ENCODE data around the gene ITK.

The ITK gene

DNA sequence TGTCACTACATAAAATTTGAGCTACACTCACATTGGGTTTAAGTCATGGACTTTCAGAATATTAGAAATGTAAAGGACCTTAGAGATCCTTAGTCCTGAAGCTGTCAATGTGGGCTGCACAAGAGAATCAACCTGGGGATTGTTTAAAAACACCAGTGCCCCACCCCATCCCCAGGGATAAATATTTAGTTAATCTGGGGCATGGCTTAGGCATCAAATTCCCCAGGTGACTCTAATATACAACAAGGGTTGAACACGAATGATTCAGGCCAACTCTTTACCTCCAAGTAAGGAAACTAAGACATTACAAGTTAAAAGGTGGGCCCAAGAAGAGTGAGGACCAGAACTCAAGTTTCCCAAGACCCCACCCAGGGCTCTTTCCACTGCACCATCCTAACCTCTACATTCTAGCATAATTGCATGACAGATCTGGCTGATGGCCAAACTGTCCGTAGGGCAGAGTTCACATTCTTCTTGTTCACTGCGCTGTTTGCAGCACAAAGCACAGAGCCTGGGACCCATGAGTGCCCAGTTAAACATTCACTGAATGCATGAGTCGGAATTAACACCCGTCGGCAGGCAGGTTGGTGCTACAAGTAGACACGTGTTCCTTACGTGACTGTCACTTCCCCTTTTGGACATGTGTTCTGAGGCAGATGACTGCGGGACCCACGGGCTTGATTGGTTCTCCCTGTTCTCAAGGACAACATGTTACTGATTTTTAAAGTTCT, 110.5 kb downstream of the ITK start:
- DNase-seq (ENCODE audit: extremely low spot score), result peak; percentile 51
- CTCF ChIA-PET, result interaction anchor here (1.2 to 6.3 kb wide), 2 partner anchors 38 to 142 kb away, joined by 3 to 35 read pairs; no protein-coding TSS in a partner anchor
- POLR2A ChIA-PET, result no interaction called here
- TF ChIP-seq, protein P1, sequence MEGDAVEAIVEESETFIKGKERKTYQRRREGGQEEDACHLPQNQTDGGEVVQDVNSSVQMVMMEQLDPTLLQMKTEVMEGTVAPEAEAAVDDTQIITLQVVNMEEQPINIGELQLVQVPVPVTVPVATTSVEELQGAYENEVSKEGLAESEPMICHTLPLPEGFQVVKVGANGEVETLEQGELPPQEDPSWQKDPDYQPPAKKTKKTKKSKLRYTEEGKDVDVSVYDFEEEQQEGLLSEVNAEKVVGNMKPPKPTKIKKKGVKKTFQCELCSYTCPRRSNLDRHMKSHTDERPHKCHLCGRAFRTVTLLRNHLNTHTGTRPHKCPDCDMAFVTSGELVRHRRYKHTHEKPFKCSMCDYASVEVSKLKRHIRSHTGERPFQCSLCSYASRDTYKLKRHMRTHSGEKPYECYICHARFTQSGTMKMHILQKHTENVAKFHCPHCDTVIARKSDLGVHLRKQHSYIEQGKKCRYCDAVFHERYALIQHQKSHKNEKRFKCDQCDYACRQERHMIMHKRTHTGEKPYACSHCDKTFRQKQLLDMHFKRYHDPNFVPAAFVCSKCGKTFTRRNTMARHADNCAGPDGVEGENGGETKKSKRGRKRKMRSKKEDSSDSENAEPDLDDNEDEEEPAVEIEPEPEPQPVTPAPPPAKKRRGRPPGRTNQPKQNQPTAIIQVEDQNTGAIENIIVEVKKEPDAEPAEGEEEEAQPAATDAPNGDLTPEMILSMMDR (IDR thresholded peaks at IDR 0.05; ENCODE audit: control extremely low read depth, extremely low read depth, low read depth, missing control alignments), result no peak

DNA sequence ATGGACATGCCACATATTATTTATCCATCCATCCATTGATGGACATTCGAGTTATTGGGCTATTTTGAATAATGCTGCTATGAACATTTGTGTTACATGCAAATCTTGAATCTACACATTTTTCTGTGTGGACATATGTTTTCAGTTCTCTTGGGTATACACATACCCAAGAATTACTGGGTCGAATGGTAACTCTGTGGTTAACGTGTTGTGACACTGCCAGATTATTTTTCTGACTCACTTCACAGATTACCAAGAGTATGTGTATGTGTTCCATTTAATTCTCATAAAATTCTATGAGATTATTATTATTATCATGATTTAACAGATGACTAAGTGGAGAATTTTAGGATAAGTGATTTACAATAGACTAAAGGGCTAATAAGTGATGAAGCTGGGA, 112.0 kb downstream of the ITK start:
- ChIA-PET POLR2A (no interaction called here), CTCF (no interaction called here)
- TF ChIP-seq, protein P1 (IDR thresholded peaks at IDR 0.05; ENCODE audit: control extremely low read depth, extremely low read depth, low read depth, missing control alignments), result no peak
- DNase-seq (ENCODE audit: extremely low spot score), result no peak

DNA sequence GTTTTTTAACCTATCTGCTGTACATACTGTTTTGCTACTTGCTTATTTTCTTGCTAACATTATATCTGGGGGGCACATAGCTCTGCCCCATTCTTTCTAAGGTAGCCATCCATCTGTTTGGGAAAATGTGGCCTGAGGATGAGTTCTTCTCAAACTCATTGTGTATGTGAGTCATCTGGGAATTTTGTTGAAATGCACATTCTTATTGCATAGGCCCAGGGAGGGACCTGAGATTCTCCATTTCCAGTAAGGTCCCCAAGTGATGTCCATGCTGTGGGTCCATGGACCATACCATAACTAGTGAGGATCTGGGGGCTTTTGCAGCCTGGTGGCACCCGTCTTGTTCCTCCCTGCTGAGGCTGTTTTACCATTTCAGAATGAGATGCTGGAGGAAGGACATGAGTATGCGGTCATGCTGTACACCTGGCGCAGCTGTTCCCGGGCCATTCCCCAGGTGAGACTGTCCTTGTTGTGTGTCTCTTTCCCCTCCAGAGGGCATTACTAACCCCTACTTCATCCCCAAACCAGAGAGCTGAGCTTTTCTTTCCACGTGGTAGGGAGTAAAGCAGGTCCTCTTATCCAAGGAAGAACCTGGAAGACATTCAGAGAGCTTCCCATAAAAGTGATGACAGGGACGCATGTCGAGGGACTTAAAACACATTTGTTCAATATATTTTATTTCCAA, 113.9 kb downstream of the ITK start:
- DNase-seq (ENCODE audit: extremely low spot score), result no peak
- POLR2A ChIA-PET, result no interaction called here
- TF ChIP-seq, protein P1 (IDR thresholded peaks at IDR 0.05; ENCODE audit: control extremely low read depth, extremely low read depth, low read depth, missing control alignments), result no peak
- CTCF ChIA-PET, result interaction anchor here (0.9 to 1.7 kb wide), 6 partner anchors 9 to 46 kb away, joined by 3 to 5 read pairs (median 4); no protein-coding TSS in a partner anchor

DNA sequence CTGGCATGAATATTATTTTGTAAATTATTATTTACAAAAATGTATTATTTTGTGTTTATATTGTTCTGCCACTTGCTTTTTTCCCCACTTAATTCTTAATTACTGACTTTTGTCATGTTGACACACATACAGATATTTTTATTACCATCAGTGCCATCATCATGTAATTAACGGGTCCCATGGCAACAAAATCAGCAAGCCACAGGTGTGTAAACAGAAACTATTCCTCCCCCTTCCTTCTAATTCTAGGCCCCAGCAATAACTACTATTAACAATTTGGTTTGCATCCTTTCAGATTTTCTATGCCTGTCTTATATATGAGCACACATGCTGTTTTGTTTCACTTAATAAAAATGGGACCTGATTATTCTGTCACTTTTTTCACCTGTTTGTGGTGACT, 114.6 kb downstream of the ITK start:
- CTCF ChIA-PET, result interaction anchor here (1.5 to 1.7 kb wide), 3 partner anchors 8 to 13 kb away, joined by 3 to 5 read pairs (median 4); no protein-coding TSS in a partner anchor
- POLR2A ChIA-PET, result no interaction called here
- TF ChIP-seq, protein P1 (IDR thresholded peaks at IDR 0.05; ENCODE audit: control extremely low read depth, extremely low read depth, low read depth, missing control alignments), result no peak

DNA sequence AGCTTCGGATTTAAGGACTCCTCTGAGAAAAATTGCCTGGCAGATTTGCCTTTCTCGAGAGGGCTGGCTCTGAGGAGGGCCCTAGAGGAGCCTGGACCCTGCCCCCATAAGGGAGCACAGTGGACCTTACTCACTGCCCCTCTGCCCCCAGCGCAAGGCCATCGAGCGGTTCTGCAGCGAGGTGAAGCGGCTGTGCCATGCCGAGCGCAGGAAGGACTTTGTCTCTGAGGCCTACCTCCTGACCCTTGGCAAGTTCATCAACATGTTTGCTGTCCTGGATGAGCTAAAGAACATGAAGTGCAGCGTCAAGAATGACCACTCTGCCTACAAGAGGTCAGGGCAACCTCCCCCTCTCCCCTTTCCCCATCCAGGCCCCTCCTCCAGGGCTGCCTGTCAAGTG, 119.9 kb downstream of the ITK start:
- no peak for DNase-seq (ENCODE audit: extremely low spot score)
- ChIA-PET POLR2A (no interaction called here), CTCF (interaction anchor here (1.3 to 4.4 kb wide), 6 partner anchors 13 to 151 kb away, joined by 3 to 26 read pairs (median 10); no protein-coding TSS in a partner anchor)
- TF ChIP-seq, protein P1 (IDR thresholded peaks at IDR 0.05; ENCODE audit: control extremely low read depth, extremely low read depth, low read depth, missing control alignments), result no peak

More for the DNA sequence above, 114.6 kb downstream of the ITK start:
- DNase-seq (ENCODE audit: extremely low spot score), result no peak

DNA sequence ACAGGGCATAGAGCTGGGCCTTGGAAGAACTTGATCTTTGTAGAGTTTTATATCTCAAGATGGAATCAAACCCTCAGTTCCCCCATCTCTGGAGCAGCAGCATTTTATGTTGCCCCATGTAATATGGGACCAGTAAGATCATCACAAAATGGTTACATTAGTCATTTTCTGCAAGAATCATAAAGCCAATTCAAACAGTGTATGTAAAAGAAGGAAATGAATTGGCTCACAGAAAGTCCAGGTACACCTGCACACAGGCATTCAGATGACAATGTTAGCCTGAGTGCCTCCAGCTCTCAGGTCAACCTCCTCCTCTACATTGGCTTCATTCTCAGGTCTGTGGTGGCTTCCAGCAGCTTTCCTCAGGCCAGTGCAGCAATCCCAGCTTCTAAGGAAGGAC, 120.4 kb downstream of the ITK start:
- TF ChIP-seq, protein P1 (IDR thresholded peaks at IDR 0.05; ENCODE audit: control extremely low read depth, extremely low read depth, low read depth, missing control alignments), result no peak
- POLR2A ChIA-PET, result no interaction called here
- no peak for DNase-seq (ENCODE audit: extremely low spot score)
- CTCF ChIA-PET, result interaction anchor here (1.3 to 4.4 kb wide), 6 partner anchors 13 to 152 kb away, joined by 3 to 26 read pairs (median 10); no protein-coding TSS in a partner anchor
